HG03025 (cell line): ENCODE measurements around the gene PLTP.
"Not testable (repeated sequence)": the region's sequence is repeated elsewhere in the genome, so short reads cannot be mapped to it uniquely, and the experiment has no call there.

Source experiments
- ATAC-seq: cut with Tn5 transposase; IDR thresholded peaks from one replicate; pipeline ENCODE4 v1.9.1; 2021; ENCODE audit warnings: mild to moderate bottlenecking, moderate library complexity; ENCODE audit not compliant: unreplicated experiment, low FRiP score

PLTP gene

GRCh38 chr20:45944965-45945677 is 33.2 kb upstream of the PLTP start:
- ATAC-seq: no peak

GRCh38 chr20:45944151-45944964 is 32.4 kb upstream of the PLTP start:
- ATAC-seq: no peak

GRCh38 chr20:45943613-45944012 is 31.7 kb upstream of the PLTP start:
- ATAC-seq: no peak

- no peak for ATAC-seq
Measured at GRCh38 chr20:45940469-45940868, 28.5 kb upstream of the PLTP start.

GRCh38 chr20:45940053-45940452 is 28.1 kb upstream of the PLTP start:
- no peak for ATAC-seq

GRCh38 chr20:45938727-45939438 is 26.9 kb upstream of the PLTP start:
- ATAC-seq: no peak

- ATAC-seq: no peak
Measured at GRCh38 chr20:45937765-45938164, 25.8 kb upstream of the PLTP start.

- ATAC-seq: peak; percentile 14
Measured at GRCh38 chr20:45935416-45936046, 23.6 kb upstream of the PLTP start.

- peak; percentile 62 for ATAC-seq
Measured at GRCh38 chr20:45934586-45935415, 22.8 kb upstream of the PLTP start, which contains the start of gene PCIF1. PCIF1 (plus strand) TSS chr20:45934683; CDS start chr20:45939000, 4,317 bp downstream.

GRCh38 chr20:45934046-45934585 is 22.2 kb upstream of the PLTP start:
- ATAC-seq: peak; percentile 17

GRCh38 chr20:45933266-45934045 is 21.5 kb upstream of the PLTP start:
- no peak for ATAC-seq

GRCh38 chr20:45931680-45932079 is 19.7 kb upstream of the PLTP start:
- ATAC-seq: not testable (repeated sequence)

- ATAC-seq: no peak
Measured at GRCh38 chr20:45927071-45927878, 15.3 kb upstream of the PLTP start.

GRCh38 chr20:45926731-45927070 is 14.7 kb upstream of the PLTP start:
- ATAC-seq: no peak

- ATAC-seq: no peak
Measured at GRCh38 chr20:45925821-45926506, 14.0 kb upstream of the PLTP start.

GRCh38 chr20:45924391-45925261 is 12.7 kb upstream of the PLTP start:
- no peak for ATAC-seq
